K562 (cell line): ENCODE measurements around the gene SART1. TPM values are rescaled to one million over a fixed set of nuclear protein-coding genes. Genes with fewer than 3 reads are reported as not detected.

Source experiments
- ADNP ChIP-seq: fragments of 200-800 bp; sonication (Bioruptor generic); IDR thresholded peaks from 2 replicates; pipeline ENCODE4 v1.6.1; 2016; ENCODE audit warnings: missing genetic modification characterization, missing compliant biosample characterization
- BRD9 ChIP-seq: fragments of 450-650 bp; IDR thresholded peaks from 2 replicates; pipeline ENCODE4 v1.6.1; 2018; ENCODE audit warnings: low read depth; ENCODE audit not compliant: partially characterized antibody
- CBX1 ChIP-seq: sonication (generic); IDR thresholded peaks from 2 replicates; pipeline ENCODE4 v1.6.1; 2016; ENCODE audit warnings: antibody characterized with exemption, low read depth, mild to moderate bottlenecking
- CHD4 ChIP-seq: fragments of 200-600 bp; sonication (generic); IDR thresholded peaks from 3 replicates; pipeline ENCODE4 v1.6.1; 2012; ENCODE audit warnings: low read depth, mild to moderate bottlenecking, mixed read lengths, low read length, inconsistent platforms; ENCODE audit not compliant: insufficient read depth, insufficient replicate concordance, poor library complexity, severe bottlenecking
- CTBP1 ChIP-seq: fragments of 450-650 bp; IDR thresholded peaks from 2 replicates; pipeline ENCODE4 v1.6.1; 2016; ENCODE audit warnings: borderline replicate concordance
- ESRRB ChIP-seq: fragments of 250-450 bp; sonication (Bioruptor Pico); IDR thresholded peaks from 2 replicates; pipeline ENCODE4 v1.5.0; 2020; ENCODE audit warnings: mild to moderate bottlenecking, moderate library complexity, borderline replicate concordance
- FOXJ3 ChIP-seq: sonication (generic); formaldehyde crosslinking; IDR thresholded peaks from 2 replicates; pipeline ENCODE4 v1.4.0; 2020; ENCODE audit warnings: mild to moderate bottlenecking, missing genetic modification reagents
- GATAD2A ChIP-seq: fragments of 450-650 bp; IDR thresholded peaks from 2 replicates; pipeline ENCODE4 v1.6.1; 2017
- ILK ChIP-seq: fragments of 450-650 bp; IDR thresholded peaks from 2 replicates; pipeline ENCODE4 v1.6.1; 2016; ENCODE audit warnings: missing genetic modification characterization, low read depth, mild to moderate bottlenecking, missing compliant biosample characterization, moderate library complexity, borderline replicate concordance
- KLF13 ChIP-seq: fragments of 450-650 bp; IDR thresholded peaks from 2 replicates; pipeline ENCODE4 v1.6.1; 2016; ENCODE audit warnings: missing genetic modification characterization, low read depth, mild to moderate bottlenecking, missing compliant biosample characterization, moderate library complexity, borderline replicate concordance
- MTA3 ChIP-seq: fragments of 450-650 bp; formaldehyde crosslinking; IDR thresholded peaks from 2 replicates; pipeline ENCODE4 v1.6.1; 2017; ENCODE audit warnings: mild to moderate bottlenecking, borderline replicate concordance
- NR2C1 ChIP-seq, 2 experiments: fragments of 450-650 bp; IDR thresholded peaks; 2 replicates each; pipeline ENCODE4 v1.6.1; 2017; ENCODE audit warnings: mild to moderate bottlenecking in 2 of 2, antibody characterized with exemption in 1 of 2, inconsistent platforms in 1 of 2, missing compliant biosample characterization in 1 of 2, missing genetic modification characterization in 1 of 2
- NR2F6 ChIP-seq: fragments of 450-650 bp; formaldehyde crosslinking; IDR thresholded peaks from 2 replicates; pipeline ENCODE4 v1.4.0; 2020; ENCODE audit warnings: mild to moderate bottlenecking
- RCOR1 ChIP-seq, 2 experiments: IDR thresholded peaks; 2 replicates each; pipeline ENCODE4 v1.6.1; 2012; ENCODE audit warnings: low read depth in 2 of 2, low read length in 2 of 2, borderline replicate concordance in 1 of 2, improper control_type of control experiment in 1 of 2
- RFX1 ChIP-seq: fragments of 450-650 bp; IDR thresholded peaks from 2 replicates; pipeline ENCODE4 v1.6.1; 2016; ENCODE audit warnings: mild to moderate bottlenecking, moderate library complexity
- SETDB1 ChIP-seq: IDR thresholded peaks from one replicate; pipeline ENCODE4 v1.6.1; 2012; ENCODE audit warnings: low read length, control low read depth, inconsistent platforms
- SIRT6 ChIP-seq: IDR thresholded peaks from one replicate; pipeline ENCODE4 v1.6.1; 2012; ENCODE audit warnings: low read depth, mild to moderate bottlenecking, control low read depth, inconsistent platforms, low read length, moderate library complexity
- SNRNP70 ChIP-seq: fragments of 200-400 bp; formaldehyde crosslinking; optimal IDR thresholded peaks from 2 replicates; pipeline ENCODE3; 2017; ENCODE audit warnings: low read depth, low read length
- ZFP36 ChIP-seq: fragments of 150-350 bp; IDR thresholded peaks from 2 replicates; pipeline ENCODE4 v1.6.1; 2018; ENCODE audit warnings: low read length, low read depth; ENCODE audit not compliant: partially characterized antibody
- ZNF140 ChIP-seq: fragments of 250-450 bp; sonication (Bioruptor Pico); IDR thresholded peaks from 2 replicates; pipeline ENCODE4 v1.8.0; 2021; ENCODE audit warnings: moderate library complexity, mild to moderate bottlenecking, inconsistent platforms
- ZNF436 ChIP-seq: fragments of 250-450, 450-650 bp; sonication (Bioruptor Pico); formaldehyde crosslinking; IDR thresholded peaks from 2 replicates; pipeline ENCODE4 v1.7.0; 2020; ENCODE audit warnings: mild to moderate bottlenecking
- polyA plus RNA-seq, 8 experiments: library from polyadenylated mRNA; depleted of rRNA in 4 of 8; stranded (reverse) in 5 of 8; unstranded in 3 of 8; fragments of >200 nt; fragmentation: Nextera tagmentation in 2 of 8; fragmentation: Illumina TruSeq in 1 of 8; extraction: Ambion mirVana in 2 of 8; extraction: Trizol in 1 of 8; gene quantifications; 2 replicates each; pipeline versions ENCODE4 v1.2.1 to v1.2.3, GENCODE V29; 2011 to 2014; ENCODE audit warnings: inconsistent platforms in 1 of 8, missing spikeins in 1 of 8
- total RNA-seq, 7 experiments: library from RNA; depleted of rRNA in 6 of 7; stranded (reverse); fragments of >200 nt in 6 of 7; fragmentation: Illumina TruSeq in 2 of 7; extraction: Trizol in 2 of 7; gene quantifications; 2 replicates each; pipeline versions ENCODE4 v1.2.1 to v1.2.3, GENCODE V29; 2011 to 2021; ENCODE audit warnings: low replicate concordance in 1 of 7
- TF ChIP-seq, protein P1 (sequence below): fragments of 250-450 bp; sonication (Bioruptor Pico); IDR thresholded peaks from 2 replicates; pipeline ENCODE4 v1.5.0; 2021; ENCODE audit warnings: mild to moderate bottlenecking, borderline replicate concordance
- TF ChIP-seq, protein P2 (sequence below): sonication (generic); formaldehyde crosslinking; IDR thresholded peaks from 2 replicates; pipeline ENCODE4 v1.8.0; 2023; ENCODE audit warnings: mild to moderate bottlenecking, missing genetic modification reagents
- TF ChIP-seq, protein P3 (sequence below): sonication (generic); formaldehyde crosslinking; IDR thresholded peaks from 2 replicates; pipeline ENCODE4 v1.9.0; 2022; ENCODE audit warnings: mild to moderate bottlenecking, missing genetic modification reagents

The SART1 gene
- total and polyA plus RNA-seq, 9 of the 15 experiments (the other 6 are each of a cell fraction or from before 2014, with no cell fraction given): 4.8 to 84.1 (median 31.7) TPM

DNA sequence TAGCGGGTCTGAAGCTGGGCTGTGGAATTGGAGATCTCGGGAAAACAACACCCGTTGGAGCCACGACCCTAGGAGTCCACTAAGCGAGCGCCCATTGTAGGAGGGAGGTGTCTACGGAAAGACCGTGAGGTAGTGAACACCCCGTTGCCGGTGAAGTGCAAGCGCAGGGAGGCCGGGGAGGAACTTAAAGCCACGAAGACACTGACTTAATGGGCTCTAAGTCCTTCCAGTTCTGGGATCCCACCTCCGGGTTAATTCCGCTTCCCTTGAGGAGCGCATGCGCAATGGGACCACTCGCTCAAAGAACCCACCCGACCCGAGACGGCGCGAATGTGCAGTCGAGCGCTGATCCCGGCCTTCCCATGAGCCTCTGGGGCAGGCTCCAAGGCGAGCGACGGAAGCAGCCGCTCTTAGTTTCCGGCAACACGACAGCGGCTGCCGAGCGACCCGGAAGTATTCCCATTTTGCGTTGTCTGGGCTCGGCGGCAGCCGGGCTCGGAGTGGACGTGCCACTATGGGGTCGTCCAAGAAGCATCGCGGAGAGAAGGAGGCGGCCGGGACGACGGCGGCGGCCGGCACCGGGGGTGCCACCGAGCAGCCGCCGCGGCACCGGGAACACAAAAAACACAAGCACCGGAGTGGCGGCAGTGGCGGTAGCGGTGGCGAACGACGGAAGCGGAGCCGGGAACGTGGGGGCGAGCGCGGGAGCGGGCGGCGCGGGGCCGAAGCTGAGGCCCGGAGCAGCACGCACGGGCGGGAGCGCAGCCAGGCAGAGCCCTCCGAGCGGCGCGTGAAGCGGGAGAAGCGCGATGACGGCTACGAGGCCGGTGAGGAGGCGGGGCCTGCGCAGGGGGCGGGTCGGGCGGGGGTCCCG lies at the start of gene SART1 (continued):
- TF ChIP-seq NR2F6 (CRISPR knock-in tag): no peak
- TF ChIP-seq SETDB1: no peak
- TF ChIP-seq RCOR1 (IDR thresholded peaks at IDR 0.05; ENCODE audit: borderline replicate concordance in 1 of 2, low read depth in 2 of 2, low read length in 2 of 2): peak in 1 of 2 experiments; percentile 11; a peak in 1 of 4 replicates
- TF ChIP-seq KLF13 (tag): no peak; the same call in 1 of the 2 replicates
- TF ChIP-seq ZNF140: peak; percentile 64; the same call in 1 of the 2 replicates
- TF ChIP-seq ESRRB (CRISPR knock-in tag): no peak
- no peak for TF ChIP-seq CBX1
- peak; percentile 69 for TF ChIP-seq BRD9
- no peak for TF ChIP-seq GATAD2A
- no peak for TF ChIP-seq ZNF436 (CRISPR knock-in tag)
- TF ChIP-seq MTA3: peak; percentile 84
- no peak for TF ChIP-seq SNRNP70
- TF ChIP-seq, protein P1, sequence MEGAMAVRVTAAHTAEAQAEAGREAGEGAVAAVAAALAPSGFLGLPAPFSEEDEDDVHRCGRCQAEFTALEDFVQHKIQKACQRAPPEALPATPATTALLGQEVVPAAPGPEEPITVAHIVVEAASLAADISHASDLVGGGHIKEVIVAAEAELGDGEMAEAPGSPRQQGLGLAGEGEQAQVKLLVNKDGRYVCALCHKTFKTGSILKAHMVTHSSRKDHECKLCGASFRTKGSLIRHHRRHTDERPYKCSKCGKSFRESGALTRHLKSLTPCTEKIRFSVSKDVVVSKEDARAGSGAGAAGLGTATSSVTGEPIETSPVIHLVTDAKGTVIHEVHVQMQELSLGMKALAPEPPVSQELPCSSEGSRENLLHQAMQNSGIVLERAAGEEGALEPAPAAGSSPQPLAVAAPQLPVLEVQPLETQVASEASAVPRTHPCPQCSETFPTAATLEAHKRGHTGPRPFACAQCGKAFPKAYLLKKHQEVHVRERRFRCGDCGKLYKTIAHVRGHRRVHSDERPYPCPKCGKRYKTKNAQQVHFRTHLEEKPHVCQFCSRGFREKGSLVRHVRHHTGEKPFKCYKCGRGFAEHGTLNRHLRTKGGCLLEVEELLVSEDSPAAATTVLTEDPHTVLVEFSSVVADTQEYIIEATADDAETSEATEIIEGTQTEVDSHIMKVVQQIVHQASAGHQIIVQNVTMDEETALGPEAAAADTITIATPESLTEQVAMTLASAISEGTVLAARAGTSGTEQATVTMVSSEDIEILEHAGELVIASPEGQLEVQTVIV (CRISPR knock-in tag): peak; percentile 65; the same call in 1 of the 2 replicates
- TF ChIP-seq SIRT6: no peak
- TF ChIP-seq, protein P2, sequence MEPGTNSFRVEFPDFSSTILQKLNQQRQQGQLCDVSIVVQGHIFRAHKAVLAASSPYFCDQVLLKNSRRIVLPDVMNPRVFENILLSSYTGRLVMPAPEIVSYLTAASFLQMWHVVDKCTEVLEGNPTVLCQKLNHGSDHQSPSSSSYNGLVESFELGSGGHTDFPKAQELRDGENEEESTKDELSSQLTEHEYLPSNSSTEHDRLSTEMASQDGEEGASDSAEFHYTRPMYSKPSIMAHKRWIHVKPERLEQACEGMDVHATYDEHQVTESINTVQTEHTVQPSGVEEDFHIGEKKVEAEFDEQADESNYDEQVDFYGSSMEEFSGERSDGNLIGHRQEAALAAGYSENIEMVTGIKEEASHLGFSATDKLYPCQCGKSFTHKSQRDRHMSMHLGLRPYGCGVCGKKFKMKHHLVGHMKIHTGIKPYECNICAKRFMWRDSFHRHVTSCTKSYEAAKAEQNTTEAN: no peak
- no peak for TF ChIP-seq ILK (tag)
- TF ChIP-seq, protein P3, sequence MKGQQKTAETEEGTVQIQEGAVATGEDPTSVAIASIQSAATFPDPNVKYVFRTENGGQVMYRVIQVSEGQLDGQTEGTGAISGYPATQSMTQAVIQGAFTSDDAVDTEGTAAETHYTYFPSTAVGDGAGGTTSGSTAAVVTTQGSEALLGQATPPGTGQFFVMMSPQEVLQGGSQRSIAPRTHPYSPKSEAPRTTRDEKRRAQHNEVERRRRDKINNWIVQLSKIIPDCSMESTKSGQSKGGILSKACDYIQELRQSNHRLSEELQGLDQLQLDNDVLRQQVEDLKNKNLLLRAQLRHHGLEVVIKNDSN (CRISPR knock-in tag): no peak
- TF ChIP-seq CTBP1: peak; percentile 43; the same call in 1 of the 2 replicates
- no peak for TF ChIP-seq FOXJ3
- TF ChIP-seq ZFP36: peak; percentile 51
- no peak for TF ChIP-seq RFX1
- TF ChIP-seq ADNP (tag): no peak
- peak; percentile 99 for TF ChIP-seq NR2C1 (IDR thresholded peaks at IDR 0.05)
- peak; percentile 99 for TF ChIP-seq NR2C1 (tag; IDR thresholded peaks at IDR 0.05)
- no peak for TF ChIP-seq CHD4
